CD4-positive, alpha-beta T cell treated with Interleukin-15 for 4 hours (primary cell): Measurements from ENCODE around the gene GALNT15.
A peak's percentile ranks its signal among the peaks of the same experiment; 100 is the strongest.

Experiments
- DNase-seq: peaks from one replicate; pipeline ENCODE4 v3.0.0-alpha.2; 2020; ENCODE audit warnings: low spot score

Gene GALNT15

DNA sequence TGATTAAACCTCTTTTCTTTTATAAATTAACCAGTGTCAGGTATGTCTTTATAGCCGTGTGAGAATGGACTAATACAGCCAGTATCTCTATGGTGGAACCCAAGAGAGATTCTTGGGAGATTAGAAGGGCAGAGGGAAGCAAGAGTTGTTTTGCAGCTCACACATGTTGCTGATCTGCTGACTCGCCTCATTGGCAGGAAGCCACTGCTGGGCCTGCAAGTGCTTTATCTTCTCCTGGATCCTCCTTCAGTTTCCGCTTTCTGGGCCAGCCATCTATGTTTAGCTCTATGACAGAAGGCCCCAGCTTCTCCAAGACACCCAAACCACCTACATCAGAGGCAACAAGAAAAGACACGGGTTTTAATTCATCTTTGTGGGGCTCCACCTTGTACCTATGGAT, 23.4 kb upstream of the GALNT15 start:
- DNase-seq = no peak

DNA sequence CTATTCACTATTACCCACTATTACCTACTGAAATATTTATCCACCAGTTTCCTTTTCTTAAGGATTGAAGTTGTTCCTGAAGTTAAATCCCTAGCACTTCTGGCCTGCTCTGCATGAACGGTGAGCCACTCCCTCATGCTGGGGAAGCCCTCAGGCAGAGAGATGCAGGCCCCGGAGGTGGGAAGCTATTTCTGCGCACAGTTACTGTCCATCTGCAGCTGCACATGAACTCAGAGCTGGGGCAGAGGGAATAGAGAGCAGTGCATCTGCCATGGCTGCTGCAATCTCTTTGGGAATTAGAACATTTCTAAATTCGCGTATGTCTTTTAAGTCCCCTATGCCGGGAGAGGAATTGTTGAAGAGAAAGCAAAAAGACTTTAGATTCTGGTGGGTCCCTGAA, 6.3 kb upstream of the GALNT15 start:
- no peak for DNase-seq

DNA sequence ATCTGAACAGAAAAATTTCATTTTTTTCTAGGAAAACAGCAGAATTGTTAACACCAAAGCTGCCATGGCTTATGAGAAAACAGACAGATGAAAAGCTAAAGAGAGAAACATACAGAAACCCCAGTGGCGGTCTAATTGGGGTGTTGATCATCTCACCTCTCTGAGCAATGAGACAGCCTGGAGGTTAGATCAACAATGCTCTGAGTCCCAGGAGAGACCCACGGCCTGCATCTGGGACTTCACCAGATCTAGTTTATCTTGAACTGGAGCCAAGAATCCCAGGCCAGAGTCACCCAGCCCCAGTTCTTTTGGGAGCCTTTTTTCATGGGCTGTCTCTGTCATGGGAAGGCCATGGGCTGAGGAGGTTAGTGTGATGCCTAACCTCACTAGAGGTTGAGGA, 3.5 kb upstream of the GALNT15 start:
- no peak for DNase-seq

DNA sequence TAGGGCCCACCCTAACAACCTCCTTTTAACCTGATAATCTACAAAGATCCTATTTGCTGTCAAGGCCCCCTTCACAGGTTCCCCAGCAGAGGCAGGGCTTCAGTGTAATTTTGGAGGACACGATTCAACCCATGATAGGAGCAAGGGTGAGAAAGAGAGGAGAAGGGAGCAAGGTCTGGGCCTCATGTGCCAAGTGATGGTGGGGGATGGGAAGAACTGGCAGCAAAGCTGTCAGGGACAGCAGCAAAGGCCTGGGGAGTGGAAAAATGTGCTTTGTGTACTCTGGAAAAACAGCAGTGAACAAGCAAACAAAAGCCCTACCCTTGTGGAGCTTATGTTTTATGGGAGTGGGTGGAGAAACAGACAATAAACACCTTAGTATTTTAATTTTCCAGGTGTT, 2.7 kb upstream of the GALNT15 start:
- no peak for DNase-seq

DNA sequence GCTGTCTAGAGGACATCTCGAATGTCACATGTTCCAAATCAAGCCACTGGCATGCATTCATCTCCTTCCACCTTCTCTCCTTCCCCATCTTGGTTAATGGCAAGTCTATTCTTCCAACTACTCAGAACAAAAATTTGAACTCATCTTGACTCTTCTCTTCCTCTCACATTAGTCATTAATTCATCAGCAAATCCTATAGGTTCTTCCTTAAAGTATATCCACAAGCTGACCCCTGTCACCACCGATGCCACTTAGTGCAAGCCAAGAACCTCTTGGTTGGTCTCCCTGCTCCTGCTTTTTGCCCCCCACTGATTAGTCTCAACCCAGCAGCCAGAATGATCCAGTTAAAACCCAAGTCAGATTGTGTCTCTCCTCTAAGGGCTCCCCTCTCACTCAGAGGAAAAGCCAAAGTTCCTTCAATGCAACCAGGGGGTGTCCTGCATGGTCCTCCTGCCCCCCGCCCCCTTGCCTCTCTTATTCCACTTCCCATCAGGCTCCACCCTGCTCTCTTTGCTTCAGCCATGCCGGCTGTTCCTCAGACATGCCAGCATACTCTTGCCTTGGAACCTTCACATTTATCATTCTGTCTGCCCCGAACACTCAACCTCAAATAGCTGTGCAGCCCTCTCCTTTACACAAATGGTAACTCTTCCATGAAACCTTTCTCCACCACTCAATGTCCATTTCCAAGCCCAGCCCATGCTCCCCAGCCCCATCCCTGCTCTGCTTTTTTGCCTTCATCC, 1.0 kb upstream of the GALNT15 start:
- no peak for DNase-seq

DNA sequence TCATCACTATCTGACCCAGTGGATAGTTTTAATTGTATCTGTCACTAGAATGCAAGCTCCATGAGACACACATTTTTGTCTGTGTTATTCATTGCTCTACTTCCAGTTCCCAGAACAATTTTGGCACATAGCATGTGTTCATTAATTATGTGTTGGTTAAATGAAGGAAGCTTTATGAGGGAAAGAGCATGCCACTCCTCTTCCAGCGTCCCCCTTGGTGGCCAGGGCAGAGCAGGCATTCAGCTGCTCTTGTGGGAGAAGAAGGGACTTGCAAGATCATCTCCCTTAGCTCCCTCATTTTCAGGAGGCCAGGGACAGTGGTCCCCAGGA, 489 bp upstream of the GALNT15 start:
- DNase-seq = no peak

DNA sequence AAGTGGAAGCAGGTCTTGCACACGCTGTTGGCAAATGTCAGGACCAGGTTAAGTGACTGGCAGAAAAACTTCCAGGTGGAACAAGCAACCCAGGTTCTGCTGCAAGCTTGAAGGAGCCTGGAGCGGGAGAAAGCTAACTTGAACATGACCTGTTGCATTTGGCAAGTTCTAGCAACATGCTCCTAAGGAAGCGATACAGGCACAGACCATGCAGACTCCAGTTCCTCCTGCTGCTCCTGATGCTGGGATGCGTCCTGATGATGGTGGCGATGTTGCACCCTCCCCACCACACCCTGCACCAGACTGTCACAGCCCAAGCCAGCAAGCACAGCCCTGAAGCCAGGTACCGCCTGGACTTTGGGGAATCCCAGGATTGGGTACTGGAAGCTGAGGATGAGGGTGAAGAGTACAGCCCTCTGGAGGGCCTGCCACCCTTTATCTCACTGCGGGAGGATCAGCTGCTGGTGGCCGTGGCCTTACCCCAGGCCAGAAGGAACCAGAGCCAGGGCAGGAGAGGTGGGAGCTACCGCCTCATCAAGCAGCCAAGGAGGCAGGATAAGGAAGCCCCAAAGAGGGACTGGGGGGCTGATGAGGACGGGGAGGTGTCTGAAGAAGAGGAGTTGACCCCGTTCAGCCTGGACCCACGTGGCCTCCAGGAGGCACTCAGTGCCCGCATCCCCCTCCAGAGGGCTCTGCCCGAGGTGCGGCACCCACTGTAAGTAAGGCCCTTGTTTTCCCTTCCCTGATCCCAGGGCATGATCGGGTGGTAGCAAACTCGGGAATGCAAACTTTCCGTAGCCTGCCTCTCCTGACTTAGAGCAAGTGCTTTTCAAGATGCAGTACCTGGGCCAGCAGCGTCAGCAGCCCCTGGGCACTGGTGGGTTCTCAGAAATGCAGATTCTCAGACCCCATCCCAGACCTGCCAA, 759 bp downstream of the GALNT15 start:
- no peak for DNase-seq

DNA sequence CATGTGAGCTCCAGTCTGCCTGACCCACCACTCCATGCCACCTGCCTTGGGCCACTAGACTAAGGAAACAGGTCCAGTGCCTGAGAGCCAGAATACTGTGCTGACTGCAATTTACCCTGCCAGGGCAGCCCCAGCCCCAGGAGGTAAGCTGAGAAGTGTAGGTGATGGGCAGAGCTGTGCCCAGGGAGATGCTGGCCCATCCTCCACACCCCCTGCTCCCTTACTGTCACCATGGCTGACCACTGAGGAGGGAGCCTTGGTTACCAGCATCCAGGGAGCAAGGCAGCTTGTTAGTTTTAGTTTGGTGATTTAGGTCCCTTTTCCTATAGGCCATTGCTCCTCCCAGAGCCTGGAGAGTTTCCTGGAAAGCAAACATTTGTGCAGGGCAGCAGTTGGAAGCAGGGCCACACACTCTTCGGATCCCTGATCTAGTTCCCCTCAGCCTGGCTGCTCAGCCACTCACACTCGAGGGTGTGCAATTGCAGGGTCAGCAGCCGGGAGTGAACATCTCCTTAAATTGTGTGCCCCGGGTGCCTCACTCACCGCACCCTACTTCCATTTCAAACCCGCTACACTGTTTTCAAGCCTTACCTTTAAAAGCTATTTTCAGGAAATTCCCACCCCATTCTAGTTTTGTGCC, 2.0 kb downstream of the GALNT15 start:
- DNase-seq = no peak

DNA sequence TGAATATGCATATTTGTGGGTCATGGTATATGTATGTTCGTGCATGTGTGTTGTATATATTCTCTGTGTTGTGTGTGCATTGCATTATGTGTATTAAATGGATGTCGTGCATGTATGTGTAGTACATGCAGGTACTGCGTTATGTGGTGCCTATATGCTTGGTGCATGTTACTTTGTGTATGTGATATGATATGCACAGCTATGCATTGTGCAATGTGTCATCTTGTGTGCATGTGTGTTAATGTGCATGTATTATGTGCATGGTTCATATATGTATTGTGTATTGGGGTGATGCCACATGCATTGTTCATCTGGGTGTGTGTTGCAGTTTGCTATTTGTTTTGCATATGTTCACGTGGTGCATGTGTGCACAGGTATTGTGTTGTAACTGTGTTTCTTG, 2.9 kb downstream of the GALNT15 start:
- DNase-seq = no peak

DNA sequence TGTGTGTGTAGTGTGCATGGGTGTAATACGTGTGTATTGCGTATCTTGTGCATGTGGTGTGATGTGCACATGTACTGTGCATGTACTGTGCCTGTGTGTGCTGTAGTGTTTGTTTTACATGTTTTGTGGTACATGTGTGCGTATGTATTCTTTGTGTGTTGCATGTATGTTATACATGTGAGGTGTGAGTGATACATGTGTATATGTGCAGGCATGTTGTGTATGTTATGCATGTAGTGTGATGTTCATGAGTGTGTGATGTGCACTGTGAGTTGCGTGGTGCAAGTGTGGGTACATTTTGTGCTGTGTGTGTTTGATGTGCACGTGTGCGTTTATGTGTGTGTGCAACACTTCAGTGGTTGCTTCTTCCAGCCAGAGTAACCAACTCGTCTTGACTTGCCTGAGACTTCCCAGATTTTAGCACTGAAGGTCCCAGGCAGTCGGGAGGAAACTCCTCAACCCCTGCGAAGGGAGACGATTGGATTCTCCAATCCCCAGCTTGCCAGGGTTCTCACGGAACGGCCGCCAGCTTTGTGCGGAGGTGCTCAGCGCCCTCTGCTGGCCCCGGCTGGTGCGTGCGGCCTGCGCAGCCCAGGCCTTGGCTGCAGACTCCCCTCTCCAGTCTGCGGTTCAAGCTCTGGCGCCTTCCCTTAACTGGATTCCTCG, 3.6 kb downstream of the GALNT15 start:
- DNase-seq = peak; percentile 39

DNA sequence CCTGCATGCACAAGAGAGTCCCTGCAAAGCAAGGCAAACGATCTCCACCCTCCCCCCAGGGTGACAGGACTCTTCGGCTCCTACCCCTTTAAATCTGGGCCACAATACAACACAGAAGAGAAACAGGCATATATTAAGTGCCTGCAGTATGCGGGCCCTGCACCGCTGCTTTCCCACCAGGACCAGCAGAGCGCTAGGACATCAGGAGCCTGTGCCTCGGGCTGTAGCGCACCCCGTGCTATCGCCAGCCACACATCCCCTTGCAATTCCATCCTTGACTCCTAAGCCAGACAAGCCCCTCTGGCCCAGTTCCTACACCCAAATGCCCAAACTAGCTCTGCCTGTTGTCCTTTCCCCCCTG, 4.1 kb downstream of the GALNT15 start:
- no peak for DNase-seq

DNA sequence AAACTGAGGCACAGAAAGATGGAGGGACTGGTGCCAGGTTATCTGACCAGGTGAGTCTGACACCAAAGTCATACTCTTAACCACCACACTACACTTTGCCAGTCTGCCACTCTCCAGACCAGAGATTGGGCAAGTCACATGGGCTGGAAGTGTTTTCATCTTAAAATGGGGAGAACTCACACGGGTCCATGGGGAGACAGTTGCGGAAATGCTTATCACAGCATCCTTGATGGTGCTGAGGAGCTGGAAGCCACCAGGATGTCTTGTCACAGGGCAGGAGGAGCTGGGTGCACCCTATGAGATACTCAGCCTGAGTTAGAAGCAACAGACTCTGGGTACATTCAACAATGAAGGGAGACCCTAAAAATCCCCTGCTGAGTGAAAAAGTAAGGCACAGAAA, 4.8 kb downstream of the GALNT15 start:
- DNase-seq = no peak

DNA sequence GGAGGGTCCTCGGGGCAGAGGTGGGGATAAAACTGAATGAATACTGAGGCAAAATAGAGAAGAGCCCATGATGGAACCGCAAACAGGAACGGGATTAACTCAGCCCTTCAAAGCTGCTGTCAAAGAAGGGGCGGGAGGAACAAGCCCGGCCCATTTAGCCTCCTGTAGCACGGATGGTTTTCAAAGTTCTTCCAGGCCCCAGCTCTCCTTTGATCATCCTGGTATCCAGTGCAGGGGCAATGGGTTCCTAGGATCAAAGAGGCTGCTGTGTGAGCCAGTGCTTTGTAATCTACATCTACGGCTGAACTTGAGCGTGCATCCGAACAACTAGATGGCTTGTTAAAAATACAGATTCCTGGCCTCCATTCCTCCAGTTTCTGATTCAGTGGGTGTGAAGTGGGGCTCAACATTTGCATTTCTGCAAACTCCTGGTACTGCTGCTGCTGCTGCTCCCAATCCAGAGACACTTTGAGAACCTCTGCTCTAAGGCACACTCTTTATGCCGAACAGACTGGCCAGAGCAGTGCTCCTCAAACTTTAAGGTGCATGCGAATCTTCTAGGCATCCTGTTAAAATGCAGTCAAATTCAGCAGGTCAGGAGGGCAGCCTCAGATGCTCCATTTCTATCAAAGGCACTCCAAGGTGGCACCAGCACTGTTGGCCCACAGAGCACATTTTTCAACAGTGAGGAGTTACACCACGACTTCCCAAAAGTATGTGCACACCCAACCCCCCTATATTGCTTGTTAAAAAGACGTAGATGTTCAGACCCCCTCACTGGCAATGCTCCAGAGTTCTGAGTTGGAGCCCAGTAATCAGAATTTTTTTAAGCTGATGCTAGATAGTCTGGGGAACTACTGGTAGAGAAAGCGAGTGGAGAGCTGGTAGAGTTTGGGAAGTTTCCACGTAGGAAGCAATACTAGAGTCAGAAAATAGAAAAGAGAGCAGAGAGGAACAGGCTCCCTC, 5.6 kb downstream of the GALNT15 start:
- no peak for DNase-seq

DNA sequence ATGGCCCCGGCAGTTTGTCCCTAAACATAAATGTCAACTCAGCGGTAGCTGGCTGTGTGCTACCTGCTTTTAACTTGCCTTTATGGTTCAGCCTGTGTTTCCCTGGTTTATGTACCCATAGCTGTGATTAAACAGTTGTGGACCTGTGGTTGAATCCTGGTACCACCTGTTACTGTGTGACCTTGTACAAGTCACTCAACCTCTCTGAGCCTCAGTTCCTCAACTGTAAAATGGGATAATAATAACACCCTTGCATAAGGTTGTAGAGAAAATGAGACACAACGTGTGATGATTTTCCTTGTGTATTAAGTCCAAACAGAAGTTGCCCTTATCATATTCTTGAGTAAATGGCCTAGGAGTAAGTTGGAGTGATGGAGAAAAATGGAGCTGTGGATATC, 6.3 kb downstream of the GALNT15 start:
- DNase-seq = no peak

DNA sequence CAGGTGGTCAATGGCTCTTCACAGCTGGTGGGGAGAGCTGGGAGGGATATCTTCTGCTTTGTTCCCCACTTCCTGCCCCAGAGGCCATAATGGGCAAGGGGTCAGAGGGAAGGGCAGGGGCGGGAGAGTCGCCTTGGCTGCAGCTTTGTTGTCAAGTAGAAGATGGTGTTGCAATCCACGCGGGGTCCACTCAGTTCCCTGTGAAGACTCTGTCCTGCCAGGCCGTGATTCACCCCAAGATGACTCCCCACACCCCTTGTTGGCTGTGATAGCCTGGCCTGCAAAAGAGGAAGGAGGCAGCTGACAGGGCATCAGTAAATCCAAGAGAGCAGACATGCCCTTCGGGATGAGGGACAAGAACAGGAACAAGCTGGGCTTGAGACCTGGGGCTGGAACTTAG, 6.9 kb downstream of the GALNT15 start:
- no peak for DNase-seq

DNA sequence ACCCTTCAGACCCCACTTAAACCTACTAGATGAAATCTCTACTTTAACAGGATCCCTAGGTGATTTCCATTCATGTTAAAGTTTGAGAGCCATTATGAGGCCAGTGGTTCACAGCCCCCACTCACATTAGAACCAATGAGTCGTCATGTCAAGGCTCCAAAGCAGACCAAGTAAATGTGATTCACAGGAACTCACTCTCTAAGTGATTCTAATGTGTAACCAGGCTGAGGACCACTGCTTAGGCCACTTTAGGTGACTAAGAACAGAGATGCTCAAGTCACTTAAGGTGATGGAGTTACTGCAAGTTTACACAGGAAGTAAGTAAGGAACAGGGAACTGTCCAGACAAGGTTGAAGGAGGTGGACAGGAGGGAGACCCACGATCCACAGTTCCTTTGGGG, 7.7 kb downstream of the GALNT15 start:
- DNase-seq = no peak

DNA sequence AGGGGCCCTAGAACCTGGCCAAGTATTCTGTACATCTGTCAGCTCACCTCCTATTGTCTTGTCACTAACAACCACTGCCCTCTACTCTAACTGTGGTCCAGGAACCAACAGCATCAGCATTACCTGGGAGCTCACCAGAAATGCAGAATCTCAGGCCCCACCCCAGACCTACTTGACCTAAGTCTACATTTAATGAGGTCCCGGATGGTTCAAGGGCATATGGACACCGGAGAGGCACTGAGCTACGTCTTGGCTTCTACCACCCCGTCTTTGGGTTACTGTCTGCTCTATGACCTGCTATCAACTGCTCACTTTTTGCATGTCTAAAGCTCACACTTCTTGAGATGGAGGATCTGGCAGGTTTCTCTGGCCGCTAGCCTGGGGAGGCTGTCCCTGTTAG, 8.1 kb downstream of the GALNT15 start:
- DNase-seq = no peak

DNA sequence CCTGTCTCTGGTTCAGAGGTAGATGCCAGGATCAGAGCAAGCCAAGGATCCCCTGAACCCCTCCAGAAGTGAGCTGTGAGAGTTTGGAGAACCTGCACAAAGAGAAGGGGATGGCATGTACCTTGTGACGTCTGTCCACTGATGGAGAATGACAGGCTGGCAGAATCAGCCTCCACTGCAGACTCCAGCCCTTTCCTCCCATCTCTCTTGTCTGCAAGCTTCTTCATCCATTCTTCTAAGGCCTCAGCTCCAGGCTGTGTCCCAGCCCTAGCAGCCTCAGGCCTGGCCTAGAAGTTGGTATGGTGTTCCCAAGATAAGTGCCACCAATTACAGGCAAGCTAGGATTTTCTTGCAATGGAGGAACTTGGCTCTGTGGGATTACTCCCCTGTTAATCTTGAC, 8.6 kb downstream of the GALNT15 start:
- DNase-seq = no peak

DNA sequence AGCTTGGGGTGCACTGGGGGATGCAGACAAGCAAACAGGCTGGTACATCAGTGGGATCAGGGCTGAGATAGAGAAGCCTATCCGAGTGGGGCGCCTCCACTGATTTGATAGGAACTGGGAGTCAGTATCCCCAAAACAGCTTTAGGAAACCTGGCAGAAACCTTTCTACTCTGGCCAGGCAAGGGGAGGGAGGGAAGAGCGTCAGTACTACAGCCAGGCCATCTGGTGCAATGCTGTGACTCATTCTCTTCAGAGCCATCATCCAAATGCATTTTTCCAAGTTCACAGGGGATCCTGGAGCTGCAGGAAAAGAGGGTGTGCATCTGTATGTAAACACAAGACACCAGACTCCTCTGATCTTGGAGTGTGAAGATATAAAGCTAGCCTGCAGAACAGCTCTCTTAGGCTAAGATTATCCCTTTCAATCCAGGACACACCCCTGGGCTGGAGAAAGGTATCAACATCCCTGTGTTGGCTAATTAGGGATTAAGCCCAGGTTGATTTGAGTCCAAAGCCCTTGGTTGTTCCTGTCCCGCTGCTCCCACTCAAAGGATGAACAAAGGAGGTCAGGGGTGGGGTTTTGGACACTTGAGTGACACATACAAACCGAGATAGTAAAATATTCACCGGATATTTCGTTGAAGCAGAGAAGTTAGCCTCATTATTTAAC, 9.3 kb downstream of the GALNT15 start:
- no peak for DNase-seq

DNA sequence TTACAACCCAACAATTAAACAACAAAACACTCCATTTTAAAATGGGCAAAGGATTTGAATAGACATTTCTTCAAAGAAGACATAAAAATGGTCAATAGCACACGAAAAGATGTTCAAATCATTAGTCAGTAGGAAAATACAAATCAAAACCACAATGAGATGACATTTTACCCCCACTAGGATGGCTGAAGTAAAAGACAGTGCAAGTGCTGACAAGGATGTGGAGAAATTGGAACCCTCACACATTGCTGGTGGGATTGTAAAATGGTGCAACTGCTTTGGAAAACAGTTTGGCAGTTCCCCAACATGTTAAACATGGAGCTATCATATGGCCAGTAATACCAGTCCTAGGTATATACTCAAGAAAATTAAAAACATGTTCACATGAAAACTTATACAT, 11.6 kb downstream of the GALNT15 start:
- no peak for DNase-seq

DNA sequence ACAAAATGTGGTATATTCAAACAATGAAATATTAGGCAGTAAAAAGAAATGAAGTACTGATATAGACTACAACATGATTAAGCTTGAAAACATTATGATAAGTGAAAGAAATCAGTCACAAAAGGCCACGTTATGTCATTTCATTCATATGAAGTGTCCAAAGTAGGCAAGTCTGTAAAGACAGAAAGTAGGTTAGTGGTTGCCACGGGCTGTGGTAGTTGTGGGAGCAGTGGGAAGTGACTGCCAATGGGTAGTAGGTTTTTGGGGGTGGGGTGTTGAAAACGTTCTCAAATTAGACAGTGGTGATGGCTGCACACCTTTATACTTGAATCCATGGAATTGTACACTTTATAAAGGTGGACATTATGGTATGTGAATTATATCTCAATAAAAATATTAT, 12.1 kb downstream of the GALNT15 start:
- DNase-seq = no peak
